ENCODE results near the gene RC3H1. TPM values are rescaled to one million over a fixed set of nuclear protein-coding genes. Genes with fewer than 3 reads are reported as not detected.

Gene RC3H1
- total RNA-seq, 1 donor from 2014 or later, result 32.8 TPM

GRCh38 chr1:174021591-174022079 is 522 bp downstream of the RC3H1 start:
- no peaks in the 10 kb centered on the region for H3K27me3 ChIP-seq
- H3K9me3 ChIP-seq (ENCODE audit: low read depth), result no peaks in the 10 kb centered on the region
- peak overlapping the region; percentile 90 for H3K4me3 ChIP-seq
- peak overlapping the region; percentile 97 for H3K27ac Mint-ChIP-seq
- peaks cover 27% of the 10 kb centered on the region for H3K4me1 ChIP-seq
- peaks cover 30% of the 10 kb centered on the region for H3F3A ChIP-seq (ENCODE audit: low read depth)
- DNase-seq (ENCODE audit: low spot score), result peak; percentile 82
- H3K9me3 Mint-ChIP-seq, result no peaks in the 10 kb centered on the region
- H3K4me2 ChIP-seq, result peak overlapping the region; percentile 96
- TF ChIP-seq EZH2 (IDR thresholded peaks at IDR 0.05) (no peak), EZH2phosphoT487 (IDR thresholded peaks at IDR 0.05) (no peak)
- TF ChIP-seq, protein P1, sequence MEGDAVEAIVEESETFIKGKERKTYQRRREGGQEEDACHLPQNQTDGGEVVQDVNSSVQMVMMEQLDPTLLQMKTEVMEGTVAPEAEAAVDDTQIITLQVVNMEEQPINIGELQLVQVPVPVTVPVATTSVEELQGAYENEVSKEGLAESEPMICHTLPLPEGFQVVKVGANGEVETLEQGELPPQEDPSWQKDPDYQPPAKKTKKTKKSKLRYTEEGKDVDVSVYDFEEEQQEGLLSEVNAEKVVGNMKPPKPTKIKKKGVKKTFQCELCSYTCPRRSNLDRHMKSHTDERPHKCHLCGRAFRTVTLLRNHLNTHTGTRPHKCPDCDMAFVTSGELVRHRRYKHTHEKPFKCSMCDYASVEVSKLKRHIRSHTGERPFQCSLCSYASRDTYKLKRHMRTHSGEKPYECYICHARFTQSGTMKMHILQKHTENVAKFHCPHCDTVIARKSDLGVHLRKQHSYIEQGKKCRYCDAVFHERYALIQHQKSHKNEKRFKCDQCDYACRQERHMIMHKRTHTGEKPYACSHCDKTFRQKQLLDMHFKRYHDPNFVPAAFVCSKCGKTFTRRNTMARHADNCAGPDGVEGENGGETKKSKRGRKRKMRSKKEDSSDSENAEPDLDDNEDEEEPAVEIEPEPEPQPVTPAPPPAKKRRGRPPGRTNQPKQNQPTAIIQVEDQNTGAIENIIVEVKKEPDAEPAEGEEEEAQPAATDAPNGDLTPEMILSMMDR (IDR thresholded peaks at IDR 0.05), result no peak
- H3K27me3 Mint-ChIP-seq (ENCODE audit: insufficient read depth, low read depth), result peaks cover 3% of the 10 kb centered on the region
- peaks cover 41% of the 10 kb centered on the region for H3K4me1 Mint-ChIP-seq
- H3K79me2 ChIP-seq (ENCODE audit: low read depth), result peaks cover 56% of the 10 kb centered on the region
- H3K9ac ChIP-seq, result peak overlapping the region; percentile 92
- peak overlapping the region; percentile 96 for H3K27ac ChIP-seq
- peak overlapping the region; percentile 95 for H3K4me3 Mint-ChIP-seq
- H3K36me3 ChIP-seq, result no peaks in the 10 kb centered on the region
- H2AFZ ChIP-seq (replicated peaks), result peak overlapping the region; percentile 78
- H3K36me3 Mint-ChIP-seq, result peaks cover 5% of the 10 kb centered on the region
- peaks cover 50% of the 10 kb centered on the region for H4K20me1 ChIP-seq (ENCODE audit: low read depth)

- Histone ChIP-seq H3K9ac (no peak overlapping the region), H3K4me2 (peak overlapping the region; percentile 5), H3K36me3 (no peaks in the 10 kb centered on the region), H4K20me1 (ENCODE audit: low read depth) (peaks cover 80% of the 10 kb centered on the region), H3K79me2 (ENCODE audit: low read depth) (peaks cover 86% of the 10 kb centered on the region), H3K4me3 (no peak overlapping the region), H3K27ac (no peak overlapping the region), H2AFZ (replicated peaks) (no peak overlapping the region), H3K4me1 (peaks cover 23% of the 10 kb centered on the region), H3K27me3 (no peaks in the 10 kb centered on the region), H3K9me3 (ENCODE audit: low read depth) (no peaks in the 10 kb centered on the region), H3F3A (ENCODE audit: low read depth) (peaks cover 12% of the 10 kb centered on the region)
- TF ChIP-seq, protein P1 (IDR thresholded peaks at IDR 0.05), result no peak
- no peak for TF ChIP-seq EZH2phosphoT487 (IDR thresholded peaks at IDR 0.05)
- no peak for TF ChIP-seq EZH2 (IDR thresholded peaks at IDR 0.05)
- H3K9me3 Mint-ChIP-seq, result peaks cover 5% of the 10 kb centered on the region
- peaks cover 17% of the 10 kb centered on the region for H3K36me3 Mint-ChIP-seq
- H3K27me3 Mint-ChIP-seq (ENCODE audit: insufficient read depth, low read depth), result peaks cover 3% of the 10 kb centered on the region
- DNase-seq (ENCODE audit: low spot score), result peak; percentile 11
- H3K4me1 Mint-ChIP-seq, result peaks cover 38% of the 10 kb centered on the region
- no peak overlapping the region for H3K27ac Mint-ChIP-seq
- H3K4me3 Mint-ChIP-seq, result no peak overlapping the region
Observed at GRCh38 chr1:174018565-174018964, 3.6 kb downstream of the RC3H1 start.

DNA sequence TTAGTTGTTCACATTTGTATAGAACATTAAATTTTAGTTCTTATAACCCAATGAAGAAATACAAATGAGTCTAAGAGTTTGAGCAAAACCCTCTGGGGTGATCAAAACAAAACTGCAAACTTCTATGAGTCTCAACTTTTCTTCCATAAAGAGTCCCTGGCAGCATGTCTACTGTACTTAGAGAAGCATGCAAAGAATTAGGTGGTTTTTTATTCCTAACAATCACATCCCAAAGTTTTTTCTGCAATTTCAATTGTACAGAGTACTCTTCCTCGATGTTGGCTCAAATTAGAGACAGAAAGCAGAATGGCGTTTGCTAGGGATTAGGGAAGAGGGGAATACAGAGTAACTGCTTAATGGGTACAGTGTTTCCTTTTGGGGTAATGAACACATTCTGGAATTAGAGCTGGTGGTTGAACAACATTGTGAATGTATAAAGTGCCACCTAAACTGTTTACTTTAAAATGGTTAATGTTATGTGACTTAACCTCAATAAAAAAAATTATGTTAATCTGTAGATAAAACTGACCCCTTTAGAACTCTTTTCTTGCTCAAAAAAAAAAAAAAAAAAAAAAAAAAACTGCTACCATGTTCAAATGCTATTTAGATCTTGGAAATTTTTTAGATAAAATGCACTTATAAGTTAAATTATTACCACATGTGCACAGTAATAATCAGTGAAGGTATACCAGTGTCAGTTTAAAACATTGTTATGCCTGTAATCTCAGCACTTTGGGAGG is 4.8 kb downstream of the RC3H1 start:
- Mint-ChIP-seq H3K27ac (no peak overlapping the region), H3K36me3 (peaks cover 20% of the 10 kb centered on the region), H3K4me3 (no peak overlapping the region), H3K4me1 (peaks cover 26% of the 10 kb centered on the region), H3K27me3 (ENCODE audit: insufficient read depth, low read depth) (no peaks in the 10 kb centered on the region), H3K9me3 (peaks cover 5% of the 10 kb centered on the region)
- Histone ChIP-seq H3K4me3 (no peak overlapping the region), H2AFZ (replicated peaks) (no peak overlapping the region), H3K9ac (no peak overlapping the region), H3K9me3 (ENCODE audit: low read depth) (no peaks in the 10 kb centered on the region), H3K4me2 (peak overlapping the region; percentile 13), H3K36me3 (no peaks in the 10 kb centered on the region), H3K79me2 (ENCODE audit: low read depth) (peaks cover 98% of the 10 kb centered on the region), H3K27ac (no peak overlapping the region), H3K4me1 (peaks cover 17% of the 10 kb centered on the region), H3F3A (ENCODE audit: low read depth) (peaks cover under 1% of the 10 kb centered on the region), H3K27me3 (no peaks in the 10 kb centered on the region), H4K20me1 (ENCODE audit: low read depth) (peaks cover 80% of the 10 kb centered on the region)
- no peak for DNase-seq (ENCODE audit: low spot score)
- no peak for TF ChIP-seq EZH2phosphoT487 (IDR thresholded peaks at IDR 0.05)
- TF ChIP-seq EZH2 (IDR thresholded peaks at IDR 0.05), result no peak
- TF ChIP-seq, protein P1 (IDR thresholded peaks at IDR 0.05), result no peak

Measured in neural progenitor cell (in vitro differentiated cells).